Measurements from ENCODE around the gene ADISSP. TPM values are rescaled to one million over a fixed set of nuclear protein-coding genes. Genes with fewer than 3 reads are reported as not detected.
"Not testable (repeated sequence)": the region's sequence is repeated elsewhere in the genome, so short reads cannot be mapped to it uniquely, and the experiment has no call there.

The ADISSP gene
- total and polyA plus RNA-seq, 5 donors = 11.7 to 13.7 (median 12.2) TPM

- Histone ChIP-seq H3K9me3 (ENCODE audit: control insufficient read depth, low read length) (no peaks in the 10 kb centered on the region), H3K4me3 (ENCODE audit: low read length) (no peak overlapping the region), H3K4me1 (ENCODE audit: control insufficient read depth, insufficient read depth, low read length) (no peaks in the 10 kb centered on the region), H3K27me3 (ENCODE audit: control insufficient read depth, insufficient read depth) (no peaks in the 10 kb centered on the region), H3K27ac (ENCODE audit: low read length) (no peak overlapping the region)
- ATAC-seq (no peak), DNase-seq (peak in 2 of 3 donors; percentile 9 to 60)
- intact Hi-C loops (cut with DNase I) = no loop called here
- 86% methylated on average over 5 of the region's 5 CpGs for WGBS
These were observed 29.6 kb upstream of the ADISSP start for GRCh38 chr20:3797226-3797545.

GRCh38 chr20:3796477-3797225 is 29.1 kb upstream of the ADISSP start:
- Histone ChIP-seq H3K4me3 (ENCODE audit: low read length) (peak overlapping the region; percentile 57), H3K4me1 (ENCODE audit: control insufficient read depth, insufficient read depth, low read length) (no peaks in the 10 kb centered on the region), H3K27ac (ENCODE audit: low read length) (no peak overlapping the region), H3K9me3 (ENCODE audit: control insufficient read depth, low read length) (no peaks in the 10 kb centered on the region), H3K27me3 (ENCODE audit: control insufficient read depth, insufficient read depth) (no peaks in the 10 kb centered on the region)
- intact Hi-C loops (cut with DNase I) = no loop called here
- ATAC-seq = peak in 1 of 2 donors; percentile 15
- peak in 1 of 3 donors; percentile 55 for DNase-seq
- 13% methylated on average over 33 of the region's 33 CpGs for WGBS

- H3K27ac ChIP-seq (ENCODE audit: low read length) = peak within 1 kb of the TSS; percentile 98
- peak; percentile 95 to 99 (median 97) for DNase-seq
- H3K27me3 ChIP-seq (ENCODE audit: control insufficient read depth, insufficient read depth) = no peaks in the 10 kb centered on the region
- WGBS = under 1% methylated on average over 65 of the region's 69 CpGs
- peak; percentile 96 for ATAC-seq
- no peaks in the 10 kb centered on the region for H3K9me3 ChIP-seq (ENCODE audit: control insufficient read depth, low read length)
- intact Hi-C loops (cut with DNase I) = no loop called here
- H3K4me1 ChIP-seq (ENCODE audit: control insufficient read depth, insufficient read depth, low read length) = no peaks in the 10 kb centered on the region
- peak within 1 kb of the TSS; percentile 57 for H3K4me3 ChIP-seq (ENCODE audit: low read length)
These were observed 28.2 kb upstream of the ADISSP start, which contains the start of gene CDC25B for GRCh38 chr20:3795511-3796468. CDC25B (plus strand) TSS chr20:3796310; CDS start chr20:3796532, 222 bp downstream.

GRCh38 chr20:3794701-3795420 is 27.3 kb upstream of the ADISSP start:
- ATAC-seq (no peak), DNase-seq (peak in 2 of 3 donors; percentile 16 to 60)
- Histone ChIP-seq H3K27ac (ENCODE audit: low read length) (peak overlapping the region; percentile 98), H3K4me3 (ENCODE audit: low read length) (peak overlapping the region; percentile 57), H3K27me3 (ENCODE audit: control insufficient read depth, insufficient read depth) (no peaks in the 10 kb centered on the region), H3K4me1 (ENCODE audit: control insufficient read depth, insufficient read depth, low read length) (no peaks in the 10 kb centered on the region), H3K9me3 (ENCODE audit: control insufficient read depth, low read length) (no peaks in the 10 kb centered on the region)
- intact Hi-C loops (cut with DNase I) = no loop called here
- 81% methylated on average over 25 of the region's 25 CpGs for WGBS

- H3K4me1 ChIP-seq (ENCODE audit: control insufficient read depth, insufficient read depth, low read length); H3K4me3 ChIP-seq (ENCODE audit: low read length); DNase-seq; ATAC-seq; intact Hi-C loops (cut with DNase I); H3K27me3 ChIP-seq (ENCODE audit: control insufficient read depth, insufficient read depth); H3K9me3 ChIP-seq (ENCODE audit: control insufficient read depth, low read length); H3K27ac ChIP-seq (ENCODE audit: low read length): not testable (repeated sequence)
- 93% methylated on average over 3 of the region's 3 CpGs for WGBS
These were observed 26.6 kb upstream of the ADISSP start for GRCh38 chr20:3794168-3794567.

GRCh38 chr20:3789201-3789600 is 21.6 kb upstream of the ADISSP start:
- not testable (repeated sequence) for H3K9me3 ChIP-seq (ENCODE audit: control insufficient read depth, low read length); H3K27ac ChIP-seq (ENCODE audit: low read length); H3K27me3 ChIP-seq (ENCODE audit: control insufficient read depth, insufficient read depth); ATAC-seq; H3K4me3 ChIP-seq (ENCODE audit: low read length); DNase-seq
- intact Hi-C loops (cut with DNase I) = loop anchor here in 2 of 4 donors (5.0 kb wide), 1 partner anchor 33 kb away; the partner anchor contains the start of gene AP5S1 (in 2 of the 2)
- WGBS = 97% methylated on average over 4 of the region's 4 CpGs
- H3K4me1 ChIP-seq (ENCODE audit: control insufficient read depth, insufficient read depth, low read length) = peaks cover 11% of the 10 kb centered on the region

GRCh38 chr20:3788685-3789155 is 21.2 kb upstream of the ADISSP start:
- ATAC-seq (no peak), DNase-seq (peak in 2 of 3 donors; percentile 7 to 32)
- H3K4me1 ChIP-seq (ENCODE audit: control insufficient read depth, insufficient read depth, low read length) = peaks cover 11% of the 10 kb centered on the region
- H3K9me3 ChIP-seq (ENCODE audit: control insufficient read depth, low read length) = no peaks in the 10 kb centered on the region
- no peaks in the 10 kb centered on the region for H3K27me3 ChIP-seq (ENCODE audit: control insufficient read depth, insufficient read depth)
- intact Hi-C loops (cut with DNase I) = loop anchor here in 2 of 4 donors (5.0 kb wide), 1 partner anchor 34 kb away; the partner anchor contains the start of gene AP5S1 (in 2 of the 2)
- no peak overlapping the region for H3K27ac ChIP-seq (ENCODE audit: low read length)
- 63% methylated on average over 4 of the region's 4 CpGs for WGBS
- H3K4me3 ChIP-seq (ENCODE audit: low read length) = no peak overlapping the region

- H3K4me1 ChIP-seq (ENCODE audit: control insufficient read depth, insufficient read depth, low read length) = peaks cover 11% of the 10 kb centered on the region
- H3K9me3 ChIP-seq (ENCODE audit: control insufficient read depth, low read length) = no peaks in the 10 kb centered on the region
- 81% methylated on average over 5 of the region's 5 CpGs for WGBS
- H3K27ac ChIP-seq (ENCODE audit: low read length) = no peak overlapping the region
- ATAC-seq (no peak), DNase-seq (peak in 2 of 3 donors; percentile 12 to 30)
- intact Hi-C loops (cut with DNase I) = loop anchor here in 2 of 4 donors (5.0 kb wide), 1 partner anchor 35 kb away; the partner anchor contains the start of gene AP5S1 (in 2 of the 2)
- no peaks in the 10 kb centered on the region for H3K27me3 ChIP-seq (ENCODE audit: control insufficient read depth, insufficient read depth)
- H3K4me3 ChIP-seq (ENCODE audit: low read length) = peak overlapping the region; percentile 87
These were observed 19.9 kb upstream of the ADISSP start for GRCh38 chr20:3787324-3788014.

GRCh38 chr20:3786665-3787323 is 19.2 kb upstream of the ADISSP start, which contains the start of gene CENPB:
CENPB (minus strand) TSS chr20:3786740; CDS start chr20:3786483, 257 bp downstream.
- 2% methylated on average over 70 of the region's 70 CpGs for WGBS
- Histone ChIP-seq H3K27ac (ENCODE audit: low read length) (peak within 1 kb of the TSS; percentile 65), H3K9me3 (ENCODE audit: control insufficient read depth, low read length) (no peaks in the 10 kb centered on the region), H3K4me1 (ENCODE audit: control insufficient read depth, insufficient read depth, low read length) (peaks cover 11% of the 10 kb centered on the region), H3K4me3 (ENCODE audit: low read length) (peak within 1 kb of the TSS; percentile 87), H3K27me3 (ENCODE audit: control insufficient read depth, insufficient read depth) (no peaks in the 10 kb centered on the region)
- ATAC-seq (peak; percentile 91 to 92), DNase-seq (peak; percentile 89 to 97 (median 97))
- intact Hi-C loops (cut with DNase I) = loop anchor here in 2 of 4 donors (5.0 kb wide), 1 partner anchor 36 kb away; the partner anchor contains the start of gene AP5S1 (in 2 of the 2)

Measured in right cardiac atrium (tissue), 5 donors.